IMR-90 (cell line): ENCODE measurements around the gene DBP. TPM values are rescaled to one million over a fixed set of nuclear protein-coding genes. Genes with fewer than 3 reads are reported as not detected.

ENCODE experiments used
- ATAC-seq: fragments of 200-7000 bp; cut with Tn5 transposase; 2 replicates; pipeline ENCODE4 v1.9.1; 2020; ENCODE audit warnings: low read depth, mild to moderate bottlenecking, moderate library complexity
- BruUV-seq: library from RNA; stranded (reverse); fragments of 400-500 nt; replicated peaks from 2 replicates; lab custom pipeline; 2021; lab: Mats Ljungman, UMichigan
- CTCF ChIA-PET: fragments of 300-600 bp; formaldehyde crosslinking; extraction: SDS; loops from one replicate; lab custom pipeline; 2021; ENCODE audit warnings: antibody characterized with exemption; lab: Yijun Ruan, JAX
- POLR2A ChIA-PET: fragments of 300-600 bp; sonication (Branson Sonifier 250); formaldehyde crosslinking; loops from one replicate; lab custom pipeline; 2022; ENCODE audit warnings: antibody characterized with exemption; ENCODE audit not compliant: unreplicated experiment; lab: Charles Lee
- DNase-seq: peaks from one replicate; pipeline ENCODE4 v3.0.0; 2013
- H2AFZ ChIP-seq: replicated peaks from 2 replicates; pipeline ENCODE3; 2013; ENCODE audit warnings: low read length, mild to moderate bottlenecking; ENCODE audit not compliant: poor library complexity
- H2AK5ac ChIP-seq: 2 replicates; pipeline ENCODE4 v1.6.1; 2013; ENCODE audit warnings: low read depth, low read length, inconsistent platforms
- H2AK9ac ChIP-seq: replicated peaks from 2 replicates; pipeline ENCODE3; 2013; ENCODE audit warnings: mild to moderate bottlenecking, low read depth, low read length, moderate library complexity; ENCODE audit not compliant: poor library complexity
- H2BK120ac ChIP-seq: 2 replicates; pipeline ENCODE4 v1.6.1; 2013; ENCODE audit warnings: low read depth, low read length, inconsistent platforms
- H2BK15ac ChIP-seq: 3 replicates; pipeline ENCODE4 v1.6.1; 2013; ENCODE audit warnings: low read depth, low read length, inconsistent platforms
- H2BK20ac ChIP-seq: 2 replicates; pipeline ENCODE4 v1.6.1; 2013; ENCODE audit warnings: low read depth, mild to moderate bottlenecking, inconsistent platforms, low read length, moderate library complexity
- H2BK5ac ChIP-seq: 2 replicates; pipeline ENCODE4 v1.6.1; 2013; ENCODE audit warnings: mild to moderate bottlenecking, low read depth, low read length, inconsistent platforms; ENCODE audit not compliant: poor library complexity, severe bottlenecking
- H3K14ac ChIP-seq: replicated peaks from 2 replicates; pipeline ENCODE4 v1.6.1; 2013; ENCODE audit warnings: low read depth, low read length, inconsistent platforms
- H3K18ac ChIP-seq: 2 replicates; pipeline ENCODE4 v1.6.1; 2013; ENCODE audit warnings: low read depth, low read length, control low read depth
- H3K23ac ChIP-seq: 2 replicates; pipeline ENCODE4 v1.6.1; 2013; ENCODE audit warnings: low read depth, low read length, inconsistent platforms
- H3K27ac ChIP-seq: 2 replicates; pipeline ENCODE4 v1.5.1; 2013; ENCODE audit warnings: mild to moderate bottlenecking, control low read depth, low read length; ENCODE audit not compliant: insufficient read depth
- H3K27me3 ChIP-seq: 2 replicates; pipeline ENCODE4 v1.6.1; 2013; ENCODE audit warnings: low read length; ENCODE audit not compliant: control insufficient read depth, insufficient read depth
- H3K36me3 ChIP-seq: 2 replicates; pipeline ENCODE4 v1.6.1; 2013; ENCODE audit warnings: low read length, mixed read lengths; ENCODE audit not compliant: control insufficient read depth, insufficient read depth
- H3K4ac ChIP-seq: 2 replicates; pipeline ENCODE4 v1.6.1; 2013; ENCODE audit warnings: low read depth, low read length, inconsistent platforms
- H3K4me1 ChIP-seq: 2 replicates; pipeline ENCODE4 v1.6.1; 2013; ENCODE audit warnings: low read length, mixed read lengths; ENCODE audit not compliant: control insufficient read depth, insufficient read depth
- H3K4me2 ChIP-seq: 2 replicates; pipeline ENCODE4 v1.6.1; 2013; ENCODE audit warnings: low read depth, mild to moderate bottlenecking, control low read depth, low read length, moderate library complexity
- H3K4me3 ChIP-seq: 2 replicates; pipeline ENCODE4 v1.5.1; 2013; ENCODE audit warnings: low read depth, mild to moderate bottlenecking, control low read depth, low read length, moderate library complexity; ENCODE audit not compliant: insufficient read depth
- H3K56ac ChIP-seq: 2 replicates; pipeline ENCODE4 v1.6.1; 2013; ENCODE audit warnings: low read length, inconsistent platforms; ENCODE audit not compliant: insufficient read depth; ENCODE audit errors: extremely low read depth
- H3K79me1 ChIP-seq, 2 experiments: 2 replicates each; pipeline ENCODE4 v1.6.1; 2013; ENCODE audit warnings: low read length in 2 of 2, inconsistent platforms in 1 of 2, low read depth in 1 of 2
- H3K9ac ChIP-seq: 2 replicates; pipeline ENCODE4 v1.6.1; 2013; ENCODE audit warnings: low read depth, low read length, control low read depth
- H3K9me1 ChIP-seq: 2 replicates; pipeline ENCODE4 v1.6.1; 2013; ENCODE audit warnings: low read length, inconsistent platforms; ENCODE audit not compliant: insufficient read depth
- H3K9me3 ChIP-seq: 2 replicates; pipeline ENCODE4 v1.6.1; 2013; ENCODE audit warnings: low read length; ENCODE audit not compliant: control insufficient read depth, insufficient read depth
- H4K20me1 ChIP-seq: 2 replicates; pipeline ENCODE4 v1.6.1; 2013; ENCODE audit warnings: low read length, inconsistent platforms; ENCODE audit not compliant: insufficient read depth
- H4K5ac ChIP-seq: 2 replicates; pipeline ENCODE4 v1.6.1; 2013; ENCODE audit warnings: mild to moderate bottlenecking, low read depth, low read length, control low read depth
- H4K8ac ChIP-seq, 2 experiments: 2 replicates each; pipeline ENCODE4 v1.6.1; 2013; ENCODE audit warnings: low read depth in 2 of 2, low read length in 2 of 2, control low read depth in 1 of 2, inconsistent platforms in 1 of 2
- H4K91ac ChIP-seq: 2 replicates; pipeline ENCODE4 v1.6.1; 2013; ENCODE audit warnings: low read depth, low read length, inconsistent platforms; ENCODE audit not compliant: insufficient read depth
- BHLHE40 ChIP-seq: fragments of 150-350 bp; IDR thresholded peaks from 2 replicates; pipeline ENCODE4 v1.6.1; 2016; ENCODE audit warnings: mild to moderate bottlenecking, low read depth, low read length
- CEBPB ChIP-seq: IDR thresholded peaks from 2 replicates; pipeline ENCODE4 v1.6.1; 2012; ENCODE audit warnings: low read depth, low read length, improper control_type of control experiment
- CHD1 ChIP-seq: IDR thresholded peaks from 2 replicates; pipeline ENCODE4 v1.6.1; 2012; ENCODE audit warnings: low read depth, low read length, improper control_type of control experiment
- CTCF ChIP-seq: conservative IDR thresholded peaks from 2 replicates; pipeline ENCODE4 v1.5.1; 2012; ENCODE audit warnings: mild to moderate bottlenecking, low read depth, low read length, improper control_type of control experiment
- ELK1 ChIP-seq: fragments of 150-350 bp; IDR thresholded peaks from 2 replicates; pipeline ENCODE4 v1.6.1; 2016; ENCODE audit warnings: low read depth, mild to moderate bottlenecking, low read length, moderate library complexity, borderline replicate concordance
- FOS ChIP-seq: fragments of 150-350 bp; IDR thresholded peaks from 2 replicates; pipeline ENCODE4 v1.6.1; 2016; ENCODE audit warnings: low read depth, low read length
- MAFK ChIP-seq: IDR thresholded peaks from 2 replicates; pipeline ENCODE4 v1.6.1; 2012; ENCODE audit warnings: low read depth, low read length, improper control_type of control experiment
- MAZ ChIP-seq: IDR thresholded peaks from 2 replicates; pipeline ENCODE4 v1.6.1; 2012; ENCODE audit warnings: low read depth, mild to moderate bottlenecking, low read length, improper control_type of control experiment, moderate library complexity, borderline replicate concordance
- MXI1 ChIP-seq: IDR thresholded peaks from 2 replicates; pipeline ENCODE4 v1.6.1; 2012; ENCODE audit warnings: low read depth, mild to moderate bottlenecking, low read length, moderate library complexity, borderline replicate concordance
- NFE2L2 ChIP-seq: fragments of 150-350 bp; IDR thresholded peaks from 2 replicates; pipeline ENCODE4 v1.6.1; 2016; ENCODE audit warnings: low read depth, mild to moderate bottlenecking, low read length
- POLR2A ChIP-seq: IDR thresholded peaks from 2 replicates; pipeline ENCODE4 v1.6.1; 2012; ENCODE audit warnings: mild to moderate bottlenecking, low read depth, low read length
- RAD21 ChIP-seq: IDR thresholded peaks from 2 replicates; pipeline ENCODE4 v1.6.1; 2012; ENCODE audit warnings: low read length, improper control_type of control experiment
- RCOR1 ChIP-seq: IDR thresholded peaks from 2 replicates; pipeline ENCODE4 v1.6.1; 2012; ENCODE audit warnings: mild to moderate bottlenecking, low read length, improper control_type of control experiment; ENCODE audit not compliant: insufficient replicate concordance
- RFX5 ChIP-seq: IDR thresholded peaks from 2 replicates; pipeline ENCODE4 v1.8.0; 2012; ENCODE audit warnings: low read depth, mild to moderate bottlenecking, low read length, moderate library complexity
- SMC3 ChIP-seq: fragments of 150-350 bp; IDR thresholded peaks from 2 replicates; pipeline ENCODE4 v1.6.1; 2016; ENCODE audit warnings: low read depth, mild to moderate bottlenecking, antibody characterized with exemption, low read length, moderate library complexity
- USF2 ChIP-seq: fragments of 150-350 bp; IDR thresholded peaks from 2 replicates; pipeline ENCODE4 v1.6.1; 2017; ENCODE audit warnings: mild to moderate bottlenecking, antibody characterized with exemption, low read length, low read depth
- WGBS, 2 experiments: methylation state at CpG; one replicate each; pipeline versions ENCODE4 v1.1.5 to v1.1.7; 2013; ENCODE audit warnings: missing lambda C conversion rate in 2 of 2; ENCODE audit not compliant: insufficient read length in 1 of 2; ENCODE audit errors: extremely low coverage in 2 of 2; 5-methylcytosine and 5-hydroxymethylcytosine counted together
- dilution Hi-C: fragments of 300-500 bp; cut with HindIII; formaldehyde crosslinking; loops from one replicate; pipeline ENCODE4 v1.14.3; 2018; ENCODE audit warnings: low sequenced_read_pairs; ENCODE audit not compliant: unreplicated experiment
- in situ Hi-C: fragments of 300-500 bp; cut with MboI; formaldehyde crosslinking; loops from 3 replicates; pipeline ENCODE4 v1.14.3; 2019; ENCODE audit warnings: low sequenced_read_pairs, inconsistent platforms, mixed read lengths
- intact Hi-C: fragments of 100-400 bp; cut with micrococcal nuclease; formaldehyde crosslinking; loops from 2 replicates; pipeline ENCODE4 v1.10.0; 2022
- polyA plus RNA-seq, 3 experiments: library from polyadenylated mRNA; depleted of rRNA; stranded (reverse); fragments of >200 nt; gene quantifications; 2 replicates each; pipeline ENCODE4 v1.2.3, GENCODE V29; 2012; ENCODE audit warnings: low replicate concordance in 1 of 3
- total RNA-seq: library from RNA; depleted of rRNA; stranded (reverse); fragments of >200 nt; gene quantifications from 2 replicates; pipeline ENCODE4 v1.2.3, GENCODE V29; 2012

The DBP gene
- total and polyA plus RNA-seq, 2 of the 4 experiments (the other 2 are of a cell fraction) = 3.0 to 3.6 TPM

GRCh38 chr19:48627201-48627864, 9.8 kb downstream of the DBP start:
- no TSS peak for BruUV-seq
- Histone ChIP-seq H3K9ac (no peak overlapping the region), H3K18ac (no peak overlapping the region), H2BK15ac (no peak overlapping the region), H4K5ac (no peak overlapping the region), H3K4me3 (no peak overlapping the region), H3K56ac (no peak overlapping the region), H3K9me3 (no peaks in the 10 kb centered on the region), H4K20me1 (no peaks in the 10 kb centered on the region), H3K27me3 (no peaks in the 10 kb centered on the region), H3K27ac (no peak overlapping the region), H3K14ac (no peak overlapping the region), H3K4me1 (peaks cover 21% of the 10 kb centered on the region), H3K4me2 (no peak overlapping the region), H4K91ac (no peak overlapping the region), H2AK9ac (no peak overlapping the region), H2BK5ac (no peak overlapping the region), H2BK20ac (no peak overlapping the region), H3K9me1 (peaks cover 4% of the 10 kb centered on the region; the same call in 1 of the 2 replicates), H2AK5ac (no peak overlapping the region), H2AFZ (no peak overlapping the region), H2BK120ac (no peak overlapping the region), H3K4ac (no peak overlapping the region), H4K8ac (no peak overlapping the region), H3K36me3 (peaks cover 6% of the 10 kb centered on the region; the same call in 1 of the 2 replicates), H3K79me1 (peaks cover 4 to 23% of the 10 kb centered on the region in 2 experiments; a peak in 3 of 4 replicates), H3K23ac (no peak overlapping the region)
- ATAC-seq = no peak
- intact Hi-C loops (no loop called here), dilution Hi-C loops (no loop called here), in situ Hi-C loops (no loop called here)
- WGBS, 2 experiments = no CpG with 5 or more reads among the region's 6 CpGs
- no peak for DNase-seq
- TF ChIP-seq FOS (no peak), CHD1 (no peak), MXI1 (no peak), BHLHE40 (no peak), RCOR1 (no peak), ELK1 (no peak), CEBPB (no peak), MAZ (no peak), RAD21 (no peak), CTCF (no peak), MAFK (no peak), SMC3 (no peak), NFE2L2 (no peak), RFX5 (no peak), USF2 (no peak), POLR2A (no peak)
- ChIA-PET CTCF (no interaction called here), POLR2A (no interaction called here)
